Measurements from ENCODE around the gene PCSK9. TPM values are rescaled to one million over a fixed set of nuclear protein-coding genes. Genes with fewer than 3 reads are reported as not detected.
"Not testable (repeated sequence)": the region's sequence is repeated elsewhere in the genome, so short reads cannot be mapped to it uniquely, and the experiment has no call there.

PCSK9 gene
- total and polyA plus RNA-seq, 2 experiments from 2014 or later: 77.6 to 327 TPM

GRCh38 chr1:55021942-55022546, 17.3 kb upstream of the PCSK9 start:
- Mint-ChIP-seq H3K9me3 (peaks cover 21% of the 10 kb centered on the region), H3K27me3 (ENCODE audit: insufficient read depth, low read depth, poor library complexity) (peaks cover 9% of the 10 kb centered on the region), H3K36me3 (ENCODE audit: low read depth) (peaks cover 9% of the 10 kb centered on the region), H3K4me3 (no peak overlapping the region), H3K27ac (no peak overlapping the region), H3K4me1 (peaks cover 22% of the 10 kb centered on the region)
- TF ChIP-seq, protein P1, sequence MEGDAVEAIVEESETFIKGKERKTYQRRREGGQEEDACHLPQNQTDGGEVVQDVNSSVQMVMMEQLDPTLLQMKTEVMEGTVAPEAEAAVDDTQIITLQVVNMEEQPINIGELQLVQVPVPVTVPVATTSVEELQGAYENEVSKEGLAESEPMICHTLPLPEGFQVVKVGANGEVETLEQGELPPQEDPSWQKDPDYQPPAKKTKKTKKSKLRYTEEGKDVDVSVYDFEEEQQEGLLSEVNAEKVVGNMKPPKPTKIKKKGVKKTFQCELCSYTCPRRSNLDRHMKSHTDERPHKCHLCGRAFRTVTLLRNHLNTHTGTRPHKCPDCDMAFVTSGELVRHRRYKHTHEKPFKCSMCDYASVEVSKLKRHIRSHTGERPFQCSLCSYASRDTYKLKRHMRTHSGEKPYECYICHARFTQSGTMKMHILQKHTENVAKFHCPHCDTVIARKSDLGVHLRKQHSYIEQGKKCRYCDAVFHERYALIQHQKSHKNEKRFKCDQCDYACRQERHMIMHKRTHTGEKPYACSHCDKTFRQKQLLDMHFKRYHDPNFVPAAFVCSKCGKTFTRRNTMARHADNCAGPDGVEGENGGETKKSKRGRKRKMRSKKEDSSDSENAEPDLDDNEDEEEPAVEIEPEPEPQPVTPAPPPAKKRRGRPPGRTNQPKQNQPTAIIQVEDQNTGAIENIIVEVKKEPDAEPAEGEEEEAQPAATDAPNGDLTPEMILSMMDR (conservative IDR thresholded peaks at IDR 0.05; ENCODE audit: low read depth in 2 of 2): peak; percentile 95 to 97
- TF ChIP-seq CREB1 (CRISPR knock-in tag; IDR thresholded peaks at IDR 0.05; ENCODE audit: low read depth): no peak
- H3K27ac ChIP-seq (ENCODE audit: low read depth): peak overlapping the region; percentile 87
- no peaks in the 10 kb centered on the region for H4K20me1 ChIP-seq (replicated peaks; ENCODE audit: insufficient read depth)
- no peak overlapping the region for H3K4me2 ChIP-seq
- peak; percentile 99 for DNase-seq (ENCODE audit: low spot score)
- H3K36me3 ChIP-seq (ENCODE audit: insufficient read depth): no peaks in the 10 kb centered on the region
- no peaks in the 10 kb centered on the region for H3K79me2 ChIP-seq (replicated peaks; ENCODE audit: insufficient read depth)
- H3K9me2 ChIP-seq (ENCODE audit: insufficient read depth): no peaks in the 10 kb centered on the region
- no peak overlapping the region for H3K4me3 ChIP-seq
- peaks cover 20% of the 10 kb centered on the region for H3K4me1 ChIP-seq (ENCODE audit: insufficient read depth)
- H3F3A ChIP-seq (replicated peaks; ENCODE audit: low read depth): peaks cover 4% of the 10 kb centered on the region; the same call in 1 of the 2 replicates
- no peaks in the 10 kb centered on the region for H3K27me3 ChIP-seq (ENCODE audit: insufficient read depth)
- ATAC-seq: peak; percentile 100
- H2AFZ ChIP-seq: peak overlapping the region; percentile 97

DNA sequence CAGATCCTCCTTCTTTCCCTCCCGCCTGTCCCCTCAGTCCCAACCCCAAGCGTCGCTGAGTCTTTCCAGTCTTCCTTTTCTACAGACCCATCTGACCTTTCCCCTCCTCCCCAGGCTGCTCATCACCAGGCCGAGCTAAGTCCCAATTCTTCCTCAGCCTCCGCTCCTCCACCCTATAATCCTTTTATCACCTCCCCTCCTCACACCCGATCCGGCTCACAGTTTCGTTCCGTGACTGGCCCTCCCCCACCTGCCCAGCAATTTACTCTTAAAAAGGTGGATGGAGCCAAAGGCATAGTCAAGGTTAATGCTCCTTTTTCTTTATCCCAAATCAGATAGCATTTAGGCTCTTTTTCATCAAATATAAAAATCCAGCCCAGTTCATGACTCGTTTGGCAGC, 15.2 kb upstream of the PCSK9 start:
- ATAC-seq; H4K20me1 ChIP-seq (replicated peaks; ENCODE audit: insufficient read depth); H2AFZ ChIP-seq; DNase-seq (ENCODE audit: low spot score); H3K4me3 ChIP-seq; H3K79me2 ChIP-seq (replicated peaks; ENCODE audit: insufficient read depth); H3F3A ChIP-seq (replicated peaks; ENCODE audit: low read depth); H3K4me3 Mint-ChIP-seq; H3K27ac ChIP-seq (ENCODE audit: low read depth); H3K27me3 ChIP-seq (ENCODE audit: insufficient read depth); H3K4me2 ChIP-seq; H3K27me3 Mint-ChIP-seq (ENCODE audit: insufficient read depth, low read depth, poor library complexity); H3K36me3 ChIP-seq (ENCODE audit: insufficient read depth); H3K36me3 Mint-ChIP-seq (ENCODE audit: low read depth); H3K27ac Mint-ChIP-seq; H3K9me2 ChIP-seq (ENCODE audit: insufficient read depth): not testable (repeated sequence)
- peaks cover 24% of the 10 kb centered on the region for H3K4me1 ChIP-seq (ENCODE audit: insufficient read depth)
- peaks cover 35% of the 10 kb centered on the region for H3K4me1 Mint-ChIP-seq
- H3K9me3 Mint-ChIP-seq: peaks cover 21% of the 10 kb centered on the region

DNA sequence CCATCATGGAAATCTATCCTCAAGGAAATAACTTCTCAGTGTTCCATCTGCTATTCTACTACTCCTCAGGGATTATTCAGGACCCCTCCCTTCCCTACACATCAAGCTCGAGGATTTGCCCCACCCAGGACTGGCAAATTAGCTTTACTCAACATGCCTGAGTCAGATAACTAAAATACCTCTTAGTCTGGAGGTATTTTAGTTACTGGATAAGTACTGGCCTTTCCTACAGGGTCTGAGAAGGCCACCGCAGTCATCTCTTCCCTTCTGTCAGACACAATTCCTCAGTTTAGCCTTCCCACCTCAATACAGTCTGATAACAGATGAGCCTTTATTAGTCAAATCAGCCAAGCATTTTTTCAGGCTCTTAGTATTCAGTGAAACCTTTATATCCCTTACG, 12.7 kb upstream of the PCSK9 start:
- peaks cover 18% of the 10 kb centered on the region for H3K36me3 Mint-ChIP-seq (ENCODE audit: low read depth)
- H3F3A ChIP-seq (replicated peaks; ENCODE audit: low read depth); H3K27me3 ChIP-seq (ENCODE audit: insufficient read depth); H3K36me3 ChIP-seq (ENCODE audit: insufficient read depth); H3K27me3 Mint-ChIP-seq (ENCODE audit: insufficient read depth, low read depth, poor library complexity); H3K79me2 ChIP-seq (replicated peaks; ENCODE audit: insufficient read depth); H3K9me2 ChIP-seq (ENCODE audit: insufficient read depth); ATAC-seq; H3K4me3 ChIP-seq; H2AFZ ChIP-seq; H4K20me1 ChIP-seq (replicated peaks; ENCODE audit: insufficient read depth); H3K4me3 Mint-ChIP-seq; H3K4me2 ChIP-seq; DNase-seq (ENCODE audit: low spot score): not testable (repeated sequence)
- Histone ChIP-seq H3K27ac (ENCODE audit: low read depth) (peak overlapping the region; percentile 85; the same call in 1 of the 2 replicates), H3K4me1 (ENCODE audit: insufficient read depth) (peaks cover 28% of the 10 kb centered on the region)
- H3K9me3 Mint-ChIP-seq: peaks cover 25% of the 10 kb centered on the region
- 0 out of 2 replicates have a peak overlapping the region, but pooled peaks have one; percentile 66 for H3K27ac Mint-ChIP-seq
- H3K4me1 Mint-ChIP-seq: peaks cover 37% of the 10 kb centered on the region

DNA sequence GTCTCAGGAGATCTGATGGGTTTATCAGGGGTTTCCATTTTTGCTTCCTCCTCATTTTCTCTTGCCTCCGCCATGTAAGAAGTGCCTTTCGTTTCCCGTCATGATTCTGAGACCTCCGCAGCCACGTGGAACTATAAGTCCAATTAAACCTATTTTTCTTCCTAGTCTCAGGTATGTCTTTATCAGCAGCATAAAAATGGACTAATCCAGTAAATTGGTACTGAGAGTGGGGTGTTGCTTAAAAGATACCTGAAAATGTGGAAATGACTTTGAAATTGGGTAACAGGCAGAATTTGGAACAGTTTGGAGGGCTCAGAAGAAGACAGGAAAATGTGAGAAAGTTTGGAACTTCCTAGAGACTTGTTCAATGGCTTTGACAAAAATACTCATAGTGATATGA, 8.2 kb upstream of the PCSK9 start:
- not testable (repeated sequence) for H3K4me3 Mint-ChIP-seq; H3K79me2 ChIP-seq (replicated peaks; ENCODE audit: insufficient read depth); H3K27ac Mint-ChIP-seq; H4K20me1 ChIP-seq (replicated peaks; ENCODE audit: insufficient read depth); H3F3A ChIP-seq (replicated peaks; ENCODE audit: low read depth); H3K9me2 ChIP-seq (ENCODE audit: insufficient read depth); DNase-seq (ENCODE audit: low spot score); H3K36me3 Mint-ChIP-seq (ENCODE audit: low read depth); H3K9me3 Mint-ChIP-seq; H3K27me3 ChIP-seq (ENCODE audit: insufficient read depth); H3K27me3 Mint-ChIP-seq (ENCODE audit: insufficient read depth, low read depth, poor library complexity); H3K4me3 ChIP-seq; H3K36me3 ChIP-seq (ENCODE audit: insufficient read depth); ATAC-seq; H2AFZ ChIP-seq; H3K27ac ChIP-seq (ENCODE audit: low read depth); H3K4me2 ChIP-seq
- peaks cover 27% of the 10 kb centered on the region for H3K4me1 ChIP-seq (ENCODE audit: insufficient read depth)
- peaks cover 30% of the 10 kb centered on the region for H3K4me1 Mint-ChIP-seq
